Measurements from ENCODE around the gene PUM2.
"Not testable (repeated sequence)": the region's sequence is repeated elsewhere in the genome, so short reads cannot be mapped to it uniquely, and the experiment has no call there.

Gene PUM2

GRCh38 chr2:20368706-20369105 is 18.1 kb upstream of the PUM2 start:
- H3K4me3 ChIP-seq (ENCODE audit: low read depth, low read length): no peak overlapping the region
- TF ChIP-seq CTCF (IDR thresholded peaks at IDR 0.05; ENCODE audit: low read depth, low read length): no peak
- in situ Hi-C loops (cut with HindIII; ENCODE audit: low sequenced_read_pairs): no loop called here
- no peak for DNase-seq (ENCODE audit: low read depth, low spot score)

- in situ Hi-C loops (cut with HindIII; ENCODE audit: low sequenced_read_pairs); DNase-seq (ENCODE audit: low read depth, low spot score); H3K4me3 ChIP-seq (ENCODE audit: low read depth, low read length): not testable (repeated sequence)
Measured at GRCh38 chr2:20367929-20368328, 17.3 kb upstream of the PUM2 start.

GRCh38 chr2:20366672-20367116 is 16.1 kb upstream of the PUM2 start:
- no peak overlapping the region for H3K4me3 ChIP-seq (ENCODE audit: low read depth, low read length)
- in situ Hi-C loops (cut with HindIII; ENCODE audit: low sequenced_read_pairs): no loop called here
- no peak for TF ChIP-seq CTCF (IDR thresholded peaks at IDR 0.05; ENCODE audit: low read depth, low read length)
- DNase-seq (ENCODE audit: low read depth, low spot score): no peak

- peak; percentile 52 for DNase-seq (ENCODE audit: low read depth, low spot score)
- no peak for TF ChIP-seq CTCF (IDR thresholded peaks at IDR 0.05; ENCODE audit: low read depth, low read length)
- H3K4me3 ChIP-seq (ENCODE audit: low read depth, low read length): no peak overlapping the region
- in situ Hi-C loops (cut with HindIII; ENCODE audit: low sequenced_read_pairs): no loop called here
Measured at GRCh38 chr2:20365249-20365817, 14.7 kb upstream of the PUM2 start.

GRCh38 chr2:20363578-20363977 is 12.9 kb upstream of the PUM2 start:
- in situ Hi-C loops (cut with HindIII; ENCODE audit: low sequenced_read_pairs): no loop called here
- DNase-seq (ENCODE audit: low read depth, low spot score): no peak
- H3K4me3 ChIP-seq (ENCODE audit: low read depth, low read length): no peak overlapping the region
- TF ChIP-seq CTCF (IDR thresholded peaks at IDR 0.05; ENCODE audit: low read depth, low read length): no peak

GRCh38 chr2:20362701-20363435 is 12.2 kb upstream of the PUM2 start:
- no peak for TF ChIP-seq CTCF (IDR thresholded peaks at IDR 0.05; ENCODE audit: low read depth, low read length)
- H3K4me3 ChIP-seq (ENCODE audit: low read depth, low read length): no peak overlapping the region
- no peak for DNase-seq (ENCODE audit: low read depth, low spot score)
- in situ Hi-C loops (cut with HindIII; ENCODE audit: low sequenced_read_pairs): no loop called here

- in situ Hi-C loops (cut with HindIII; ENCODE audit: low sequenced_read_pairs): no loop called here
- H3K4me3 ChIP-seq (ENCODE audit: low read depth, low read length): no peak overlapping the region
- no peak for TF ChIP-seq CTCF (IDR thresholded peaks at IDR 0.05; ENCODE audit: low read depth, low read length)
Measured at GRCh38 chr2:20361893-20362292, 11.2 kb upstream of the PUM2 start.

More at GRCh38 chr2:20361893-20362292, 11.2 kb upstream of the PUM2 start:
- no peak for DNase-seq (ENCODE audit: low read depth, low spot score)
